Choroid plexus epithelial cell (primary cell): ENCODE data around the gene DSTN.

Source experiments
- DNase-seq: peaks from one replicate; pipeline ENCODE4 v3.0.0-alpha.2; 2010; ENCODE audit warnings: low read depth
- H3K4me3 ChIP-seq: 2 replicates; pipeline ENCODE4 v1.5.1; 2011; ENCODE audit warnings: low read depth, mild to moderate bottlenecking, control low read depth, low read length, moderate library complexity
- TF ChIP-seq, protein P1 (sequence below): conservative IDR thresholded peaks from 2 replicates; pipeline ENCODE4 v1.5.1; 2011; ENCODE audit warnings: low read depth, mild to moderate bottlenecking, control low read depth, inconsistent platforms, low read length, moderate library complexity

Gene DSTN

DNA sequence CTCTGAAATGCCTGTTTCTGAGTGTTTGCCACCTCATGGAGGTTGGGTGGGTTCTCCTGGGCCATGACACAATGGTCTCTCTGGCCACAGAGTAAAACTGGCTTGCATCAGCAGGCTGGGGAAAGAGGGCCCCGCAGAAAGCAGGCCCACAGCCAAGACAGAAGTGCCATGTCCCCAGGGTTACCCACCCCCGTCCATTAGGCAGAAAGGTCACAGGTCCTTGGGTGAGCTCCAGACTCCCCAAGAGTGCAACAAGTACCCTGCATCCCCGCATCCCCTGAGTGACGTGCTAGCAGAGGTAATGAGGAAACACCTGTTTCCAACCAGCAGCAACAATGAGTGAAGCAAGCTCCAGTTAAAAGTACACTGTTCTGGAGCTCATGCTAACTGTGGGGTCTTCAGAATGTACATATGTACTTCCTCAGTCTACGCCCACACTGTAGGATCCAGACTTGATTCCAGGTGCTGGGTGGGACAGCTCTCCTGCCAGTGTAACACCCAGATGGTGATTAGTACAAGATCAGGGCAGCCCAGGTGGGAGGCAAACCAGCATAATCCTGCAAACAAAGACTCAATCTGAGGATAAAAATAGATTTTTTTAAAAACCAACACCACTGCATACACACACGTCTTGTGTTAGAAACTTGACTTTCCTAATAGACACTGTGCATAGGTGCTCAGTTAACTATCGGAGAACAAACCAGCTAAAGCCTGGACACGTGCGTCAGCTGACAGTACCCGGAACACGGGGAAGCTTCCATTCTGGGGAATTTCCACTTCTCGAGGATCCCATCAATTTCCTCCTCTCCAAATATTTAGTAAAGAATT lies 80.6 kb downstream of the DSTN start:
- TF ChIP-seq, protein P1, sequence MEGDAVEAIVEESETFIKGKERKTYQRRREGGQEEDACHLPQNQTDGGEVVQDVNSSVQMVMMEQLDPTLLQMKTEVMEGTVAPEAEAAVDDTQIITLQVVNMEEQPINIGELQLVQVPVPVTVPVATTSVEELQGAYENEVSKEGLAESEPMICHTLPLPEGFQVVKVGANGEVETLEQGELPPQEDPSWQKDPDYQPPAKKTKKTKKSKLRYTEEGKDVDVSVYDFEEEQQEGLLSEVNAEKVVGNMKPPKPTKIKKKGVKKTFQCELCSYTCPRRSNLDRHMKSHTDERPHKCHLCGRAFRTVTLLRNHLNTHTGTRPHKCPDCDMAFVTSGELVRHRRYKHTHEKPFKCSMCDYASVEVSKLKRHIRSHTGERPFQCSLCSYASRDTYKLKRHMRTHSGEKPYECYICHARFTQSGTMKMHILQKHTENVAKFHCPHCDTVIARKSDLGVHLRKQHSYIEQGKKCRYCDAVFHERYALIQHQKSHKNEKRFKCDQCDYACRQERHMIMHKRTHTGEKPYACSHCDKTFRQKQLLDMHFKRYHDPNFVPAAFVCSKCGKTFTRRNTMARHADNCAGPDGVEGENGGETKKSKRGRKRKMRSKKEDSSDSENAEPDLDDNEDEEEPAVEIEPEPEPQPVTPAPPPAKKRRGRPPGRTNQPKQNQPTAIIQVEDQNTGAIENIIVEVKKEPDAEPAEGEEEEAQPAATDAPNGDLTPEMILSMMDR, result no peak
- DNase-seq, result no peak
- no peak overlapping the region for H3K4me3 ChIP-seq

DNA sequence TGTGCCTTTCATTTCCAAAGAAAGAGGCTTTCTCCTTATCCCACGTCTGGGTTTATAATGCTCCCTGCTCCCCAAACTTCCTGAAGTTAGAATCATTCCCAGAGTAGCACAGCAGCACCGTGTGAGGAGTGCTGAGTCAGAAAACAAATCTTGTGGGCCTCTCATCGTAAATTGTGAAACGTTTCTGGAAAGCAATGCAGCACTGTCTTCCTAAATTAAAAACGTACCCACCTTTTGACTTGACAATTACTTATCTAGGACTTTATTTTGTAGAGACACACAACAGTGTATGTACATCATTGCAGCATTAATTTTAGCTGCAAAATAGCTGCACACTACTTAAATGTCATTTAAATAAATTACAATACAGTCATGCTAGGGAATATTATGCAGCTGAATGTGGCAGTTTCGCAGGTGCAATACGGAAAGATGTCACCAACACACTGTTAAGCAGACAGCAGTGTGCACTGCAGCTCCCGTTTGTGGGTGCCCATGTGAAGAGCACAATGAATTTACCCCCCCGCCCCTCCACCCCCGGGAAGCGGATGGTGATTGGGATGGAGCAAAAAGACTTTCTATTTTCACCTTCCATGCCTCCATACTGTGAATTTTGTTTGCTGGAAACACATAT lies 81.4 kb downstream of the DSTN start:
- H3K4me3 ChIP-seq, result no peak overlapping the region
- TF ChIP-seq, protein P1, result no peak
- DNase-seq, result no peak

DNA sequence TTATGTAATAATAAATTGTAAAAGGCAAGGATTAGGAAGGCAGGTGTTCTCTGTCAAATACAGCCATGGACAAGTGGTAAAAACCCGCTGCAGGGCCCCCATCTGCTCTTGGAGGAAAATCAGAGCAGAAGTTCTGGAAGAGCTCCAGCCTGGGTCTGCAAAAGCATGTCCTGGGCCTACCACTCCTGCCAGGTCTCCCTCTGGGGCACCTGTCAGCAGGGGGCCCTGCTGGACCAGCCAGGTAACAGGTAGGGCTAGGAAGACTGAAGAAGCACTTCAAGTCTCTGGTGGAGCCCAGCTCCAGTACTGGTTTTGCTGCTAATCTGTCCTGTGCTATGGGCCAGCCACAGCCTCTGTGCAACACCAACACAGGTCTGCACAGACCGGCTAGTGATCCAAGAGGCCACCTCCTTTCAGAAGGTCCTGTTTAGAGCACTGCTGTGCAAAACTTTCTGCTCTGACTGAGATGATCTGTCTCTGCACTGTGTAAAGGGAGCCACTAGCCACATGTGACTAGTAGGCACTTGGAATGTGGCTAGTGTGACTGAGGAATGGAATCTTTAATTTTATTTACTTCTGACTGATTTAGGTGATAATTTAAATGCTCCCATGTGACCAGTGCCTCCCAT lies 82.0 kb downstream of the DSTN start:
- H3K4me3 ChIP-seq, result no peak overlapping the region
- no peak for DNase-seq
- TF ChIP-seq, protein P1, result no peak

DNA sequence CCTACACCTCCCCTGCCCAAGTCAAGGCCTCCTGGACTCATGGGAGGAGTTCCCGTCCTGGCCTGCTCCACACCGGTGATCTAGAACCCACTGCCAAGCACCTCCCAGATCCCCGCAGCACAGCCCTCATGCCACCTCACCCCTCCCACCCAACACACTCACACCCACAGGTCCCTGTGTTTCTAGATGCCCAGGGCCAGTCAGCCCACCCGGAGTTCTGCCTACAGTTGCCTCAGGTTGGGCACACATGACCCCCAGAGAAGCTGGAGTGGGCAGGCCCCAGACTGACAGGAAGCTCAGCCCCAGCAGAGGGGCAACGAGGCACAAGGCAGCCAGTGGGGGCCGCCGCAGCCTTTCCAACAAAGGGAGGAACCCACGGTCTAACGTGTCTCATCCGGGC lies 82.5 kb downstream of the DSTN start:
- DNase-seq, result no peak
- TF ChIP-seq, protein P1, result no peak
- H3K4me3 ChIP-seq, result no peak overlapping the region

DNA sequence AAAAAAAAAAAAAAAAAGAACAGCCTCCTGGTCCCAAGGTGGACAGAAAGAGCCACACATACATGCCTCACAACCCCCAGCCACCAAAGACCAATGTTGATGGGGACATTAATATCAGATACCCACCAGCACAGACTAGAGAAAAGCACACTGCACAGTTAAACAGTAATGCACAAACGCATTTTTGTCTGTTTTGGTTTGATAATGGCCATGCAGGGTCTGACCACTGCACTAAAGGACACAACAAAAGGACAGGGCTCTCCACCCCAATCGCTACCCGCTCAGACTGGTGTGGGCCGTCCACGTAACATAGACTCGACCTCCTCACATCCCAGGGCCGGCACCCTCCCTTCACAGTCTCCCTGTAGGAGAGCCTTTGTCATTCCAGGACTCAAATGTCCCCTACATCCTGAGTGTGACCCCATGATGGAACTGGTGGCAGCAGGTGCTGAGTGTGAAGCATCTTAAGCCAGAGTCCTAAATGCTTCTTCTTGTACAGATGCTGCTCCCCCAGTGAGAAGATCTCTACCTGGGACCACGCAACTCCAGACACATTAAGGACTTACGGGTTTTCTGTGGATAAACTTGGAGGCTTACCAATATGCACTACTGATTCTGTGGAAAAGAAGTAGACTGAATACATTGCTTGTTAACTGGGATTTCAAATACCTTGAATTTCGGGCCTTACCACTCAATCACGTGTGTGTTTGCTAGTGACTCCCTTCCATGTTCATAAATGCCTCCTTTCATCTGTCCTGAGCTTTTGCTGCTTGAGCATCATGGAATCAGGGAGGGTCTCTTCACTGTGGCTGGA lies 84.2 kb downstream of the DSTN start:
- no peak overlapping the region for H3K4me3 ChIP-seq
- DNase-seq, result no peak
- TF ChIP-seq, protein P1, result no peak

DNA sequence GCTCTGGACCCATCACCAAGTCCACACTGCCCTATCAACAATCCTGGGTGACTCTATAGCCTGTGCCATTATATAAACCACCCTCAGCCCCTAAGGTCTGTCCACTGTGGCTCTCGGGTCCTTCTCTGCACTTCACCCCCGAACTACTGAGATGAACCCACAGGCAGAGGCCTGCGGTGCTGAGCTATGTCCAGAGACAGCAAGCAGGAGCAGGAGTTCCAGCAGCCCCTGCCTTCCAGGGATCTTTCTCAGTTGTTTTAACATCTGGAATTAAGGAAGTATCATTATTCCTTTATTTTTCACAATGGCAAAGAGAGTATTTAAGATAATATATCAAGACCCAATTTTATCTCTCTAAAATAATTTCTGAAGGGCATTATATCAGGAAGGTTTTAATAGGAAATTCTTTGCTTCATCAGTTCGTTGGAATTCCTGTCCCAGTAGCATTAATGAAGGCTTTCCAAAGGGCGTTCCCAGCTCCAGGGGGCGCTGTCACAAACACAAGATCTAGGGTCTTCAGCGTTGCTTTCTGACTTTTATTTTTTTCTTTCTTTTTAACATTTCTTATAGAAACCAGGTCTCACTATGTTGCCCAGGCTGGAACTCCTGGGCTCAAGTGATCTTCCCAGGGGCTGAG lies 84.9 kb downstream of the DSTN start:
- TF ChIP-seq, protein P1, result peak; percentile 81
- peak; percentile 69 for DNase-seq
- no peak overlapping the region for H3K4me3 ChIP-seq
